GM19324 (cell line): ENCODE results near the gene DIS3L2.

ENCODE experiments used
- ATAC-seq: cut with Tn5 transposase; IDR thresholded peaks from one replicate; pipeline ENCODE4 v1.9.1; 2021; ENCODE audit warnings: mild to moderate bottlenecking, moderate library complexity; ENCODE audit not compliant: unreplicated experiment, low FRiP score

The DIS3L2 gene

GRCh38 chr2:232218778-232219495 lies 257.4 kb downstream of the DIS3L2 start:
- no peak for ATAC-seq

- ATAC-seq: no peak
Observed at GRCh38 chr2:232219496-232219870, 258.0 kb downstream of the DIS3L2 start.

- no peak for ATAC-seq
Observed at GRCh38 chr2:232219932-232220331, 258.4 kb downstream of the DIS3L2 start.

GRCh38 chr2:232225429-232225828 lies 263.9 kb downstream of the DIS3L2 start:
- ATAC-seq: no peak

- ATAC-seq: no peak
Observed at GRCh38 chr2:232225895-232226294, 264.4 kb downstream of the DIS3L2 start.

GRCh38 chr2:232228332-232228731 lies 266.8 kb downstream of the DIS3L2 start:
- ATAC-seq: no peak

GRCh38 chr2:232228971-232229894 lies 267.7 kb downstream of the DIS3L2 start:
- ATAC-seq: no peak

GRCh38 chr2:232229911-232230310 lies 268.4 kb downstream of the DIS3L2 start:
- ATAC-seq: no peak

GRCh38 chr2:232230560-232230959 lies 269.0 kb downstream of the DIS3L2 start:
- no peak for ATAC-seq

GRCh38 chr2:232231554-232231953 lies 270.0 kb downstream of the DIS3L2 start:
- no peak for ATAC-seq

GRCh38 chr2:232232915-232233314 lies 271.4 kb downstream of the DIS3L2 start:
- no peak for ATAC-seq

GRCh38 chr2:232234922-232235615 lies 273.6 kb downstream of the DIS3L2 start:
- no peak for ATAC-seq

GRCh38 chr2:232235716-232236115 lies 274.2 kb downstream of the DIS3L2 start:
- ATAC-seq: no peak

- no peak for ATAC-seq
Observed at GRCh38 chr2:232236200-232236599, 274.7 kb downstream of the DIS3L2 start.

GRCh38 chr2:232237464-232237863 lies 276.0 kb downstream of the DIS3L2 start:
- ATAC-seq: no peak

GRCh38 chr2:232238108-232238507 lies 276.6 kb downstream of the DIS3L2 start:
- ATAC-seq: no peak

GRCh38 chr2:232238596-232238995 lies 277.1 kb downstream of the DIS3L2 start:
- no peak for ATAC-seq

GRCh38 chr2:232239951-232240681 lies 278.6 kb downstream of the DIS3L2 start:
- no peak for ATAC-seq

GRCh38 chr2:232240906-232241305 lies 279.4 kb downstream of the DIS3L2 start:
- no peak for ATAC-seq

GRCh38 chr2:232242316-232242715 lies 280.8 kb downstream of the DIS3L2 start:
- ATAC-seq: no peak
